Vagina (tissue), 2 donors: ENCODE data around the gene ADAMTS17.

Experiments
- POLR2A ChIP-seq, 2 donors: fragments of 450-650 bp; IDR thresholded peaks; one replicate each; pipeline ENCODE4 v1.6.1; 2017; ENCODE audit warnings: antibody characterized with exemption in 2 of 2, mild to moderate bottlenecking in 2 of 2, moderate library complexity in 2 of 2
- POLR2AphosphoS5 ChIP-seq, 2 donors: sonication (generic); formaldehyde crosslinking; IDR thresholded peaks; one replicate each; pipeline ENCODE4 v1.9.0; 2017; ENCODE audit warnings: antibody characterized with exemption in 2 of 2, mild to moderate bottlenecking in 2 of 2, low read depth in 1 of 2; ENCODE audit not compliant: insufficient read depth in 1 of 2
- TF ChIP-seq, protein P1 (sequence below), 3 experiments: fragments of 450-650 bp in 2 of 3; fragments of 200-600 bp in 1 of 3; sonication (generic) in 1 of 3; IDR thresholded peaks; one replicate each; pipeline ENCODE4 v1.5.1; 2017 to 2019; ENCODE audit warnings: antibody characterized with exemption in 3 of 3, mild to moderate bottlenecking in 2 of 3, moderate library complexity in 2 of 3

DNA sequence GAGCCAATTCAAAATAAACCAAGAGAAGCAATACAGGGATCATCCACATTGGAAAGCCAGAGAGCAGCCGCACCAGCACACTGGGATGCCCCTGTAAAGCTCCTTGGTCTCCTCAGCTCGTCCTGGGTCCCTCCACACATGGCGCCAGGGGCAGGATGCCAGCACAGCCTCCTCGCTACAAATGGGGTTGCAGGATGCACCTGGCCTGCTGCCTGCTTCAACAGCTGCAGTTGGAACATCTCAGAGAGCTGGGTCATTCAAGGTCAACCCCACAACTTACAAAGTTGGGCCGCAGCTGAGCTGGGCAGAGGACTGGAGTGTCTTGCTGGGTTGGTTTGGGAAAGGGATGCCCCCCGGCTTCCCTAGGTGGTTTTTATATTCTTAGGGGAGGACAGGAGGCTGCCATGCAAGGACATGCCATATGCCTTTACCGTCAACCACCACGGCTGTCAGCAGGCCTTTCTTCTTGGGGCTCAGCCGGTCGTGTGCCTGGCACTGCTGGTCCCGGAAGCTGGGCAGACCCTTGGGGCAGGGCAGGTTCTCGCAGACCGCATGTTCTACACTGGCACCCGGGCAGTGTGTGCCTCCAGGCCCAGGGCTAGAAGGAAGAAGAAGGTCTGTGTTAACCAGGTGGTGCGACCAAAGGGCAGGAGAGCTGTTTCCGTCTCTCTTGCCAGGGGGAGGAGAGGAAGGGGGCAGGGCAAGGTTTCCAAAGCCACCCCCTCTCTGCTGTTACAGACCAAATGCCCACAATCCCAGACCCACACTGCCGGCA lies 225.2 kb downstream of the ADAMTS17 start:
- TF ChIP-seq POLR2A (IDR thresholded peaks at IDR 0.05), result no peak
- TF ChIP-seq, protein P1, sequence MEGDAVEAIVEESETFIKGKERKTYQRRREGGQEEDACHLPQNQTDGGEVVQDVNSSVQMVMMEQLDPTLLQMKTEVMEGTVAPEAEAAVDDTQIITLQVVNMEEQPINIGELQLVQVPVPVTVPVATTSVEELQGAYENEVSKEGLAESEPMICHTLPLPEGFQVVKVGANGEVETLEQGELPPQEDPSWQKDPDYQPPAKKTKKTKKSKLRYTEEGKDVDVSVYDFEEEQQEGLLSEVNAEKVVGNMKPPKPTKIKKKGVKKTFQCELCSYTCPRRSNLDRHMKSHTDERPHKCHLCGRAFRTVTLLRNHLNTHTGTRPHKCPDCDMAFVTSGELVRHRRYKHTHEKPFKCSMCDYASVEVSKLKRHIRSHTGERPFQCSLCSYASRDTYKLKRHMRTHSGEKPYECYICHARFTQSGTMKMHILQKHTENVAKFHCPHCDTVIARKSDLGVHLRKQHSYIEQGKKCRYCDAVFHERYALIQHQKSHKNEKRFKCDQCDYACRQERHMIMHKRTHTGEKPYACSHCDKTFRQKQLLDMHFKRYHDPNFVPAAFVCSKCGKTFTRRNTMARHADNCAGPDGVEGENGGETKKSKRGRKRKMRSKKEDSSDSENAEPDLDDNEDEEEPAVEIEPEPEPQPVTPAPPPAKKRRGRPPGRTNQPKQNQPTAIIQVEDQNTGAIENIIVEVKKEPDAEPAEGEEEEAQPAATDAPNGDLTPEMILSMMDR (IDR thresholded peaks at IDR 0.05), result no peak
- TF ChIP-seq POLR2AphosphoS5 (IDR thresholded peaks at IDR 0.05; ENCODE audit: insufficient read depth in 1 of 2, low read depth in 1 of 2), result no peak
